Psoas muscle (tissue), 8 donors: Measurements from ENCODE around the gene MORF4L1. TPM values are rescaled to one million over a fixed set of nuclear protein-coding genes. Genes with fewer than 3 reads are reported as not detected.

Experiments used
- ATAC-seq, 4 donors: fragments of 200-7000 bp; cut with Tn5 transposase; one replicate each; pipeline ENCODE4 v1.9.1; 2020; ENCODE audit warnings: moderate library complexity in 3 of 4, mild to moderate bottlenecking in 2 of 4
- DNase-seq, 2 donors: peaks; one replicate each; pipeline ENCODE4 v3.0.0-alpha.2; 2020
- H3K27ac ChIP-seq: fragments of 200-600 bp; one replicate; pipeline ENCODE4 v1.8.0; 2022
- H3K27me3 ChIP-seq, 3 donors: fragments of 200-600 bp in 1 of 3; one replicate each; pipeline versions ENCODE4 v1.6.1 to v1.8.0; 2013 to 2022; ENCODE audit warnings: low read length in 2 of 3, mild to moderate bottlenecking in 2 of 3, moderate library complexity in 1 of 3; ENCODE audit not compliant: insufficient read depth in 3 of 3
- H3K36me3 ChIP-seq, 2 donors: fragments of 200-600 bp in 1 of 2; one replicate each; pipeline versions ENCODE4 v1.6.1 to v1.8.0; 2013 to 2022; ENCODE audit warnings: low read depth in 1 of 2, mild to moderate bottlenecking in 1 of 2, moderate library complexity in 1 of 2; ENCODE audit not compliant: insufficient read depth in 1 of 2
- H3K4me1 ChIP-seq: fragments of 200-600 bp; one replicate; pipeline ENCODE4 v1.8.0; 2022
- H3K4me3 ChIP-seq: fragments of 200-600 bp; one replicate; pipeline ENCODE4 v1.8.0; 2022; ENCODE audit warnings: mild to moderate bottlenecking
- H3K9me3 ChIP-seq: fragments of 200-600 bp; one replicate; pipeline ENCODE4 v1.8.0; 2022
- WGBS, 3 donors: extraction: QIAGEN DNeasy Blood & Tissue Kit; methylation state at CpG; one replicate each; pipeline versions ENCODE4 v1.1.6 to v1.1.7; 2013; 5-methylcytosine and 5-hydroxymethylcytosine counted together
- intact Hi-C, 2 donors: fragments of 100-400 bp; cut with DNase I; formaldehyde crosslinking; loops; one replicate each; pipeline versions ENCODE4 v1.11.0 to v1.14.2; 2022
- polyA plus RNA-seq, 3 donors: library from polyadenylated mRNA; stranded (reverse); fragments of 200-250 nt; gene quantifications; one replicate each; pipeline ENCODE4 v1.2.3, GENCODE V29; 2013
- total RNA-seq, 4 donors: library from RNA; stranded (reverse); fragmentation: NEBNext Ultra II Directional in 2 of 4; extraction: Animal tissue kit (Norgen Biotek cat#: 25700) in 2 of 4; gene quantifications; one replicate each; pipeline versions ENCODE4 v1.2.1 to v1.2.4, GENCODE V29; 2021 to 2023
- TF ChIP-seq, protein P1 (sequence below): fragments of 200-600 bp; IDR thresholded peaks from one replicate; pipeline ENCODE4 v1.8.0; 2022; ENCODE audit warnings: antibody characterized with exemption
- donor health status: healthy with polysubstance abuse.
- donor health status: DM: no; HTN: no; CAD: no; lungs with moderate emphysema.
- donor health status: Bipolar disorder and iron deficiency.
- donor health status: healthy.
- donor health status: DM: yes; HTN: yes; CAD: no.
- donor health status: DM: no; HTN: no; CAD: no.
- donor health status: DM: no; HTN: no; CAD: no.
- donor health status: DM: yes; HTN: yes; CAD: no.

The MORF4L1 gene
- total and polyA plus RNA-seq, 7 donors: 262 to 679 (median 327) TPM

- H3K4me1 ChIP-seq: peaks cover 12% of the 10 kb centered on the region
- ATAC-seq (no peak), DNase-seq (no peak)
- peaks cover 0 to 53% of the 10 kb centered on the region in 2 donors for H3K36me3 ChIP-seq
- H3K9me3 ChIP-seq: no peaks in the 10 kb centered on the region
- H3K27me3 ChIP-seq: no peaks in the 10 kb centered on the region
- TF ChIP-seq, protein P1, sequence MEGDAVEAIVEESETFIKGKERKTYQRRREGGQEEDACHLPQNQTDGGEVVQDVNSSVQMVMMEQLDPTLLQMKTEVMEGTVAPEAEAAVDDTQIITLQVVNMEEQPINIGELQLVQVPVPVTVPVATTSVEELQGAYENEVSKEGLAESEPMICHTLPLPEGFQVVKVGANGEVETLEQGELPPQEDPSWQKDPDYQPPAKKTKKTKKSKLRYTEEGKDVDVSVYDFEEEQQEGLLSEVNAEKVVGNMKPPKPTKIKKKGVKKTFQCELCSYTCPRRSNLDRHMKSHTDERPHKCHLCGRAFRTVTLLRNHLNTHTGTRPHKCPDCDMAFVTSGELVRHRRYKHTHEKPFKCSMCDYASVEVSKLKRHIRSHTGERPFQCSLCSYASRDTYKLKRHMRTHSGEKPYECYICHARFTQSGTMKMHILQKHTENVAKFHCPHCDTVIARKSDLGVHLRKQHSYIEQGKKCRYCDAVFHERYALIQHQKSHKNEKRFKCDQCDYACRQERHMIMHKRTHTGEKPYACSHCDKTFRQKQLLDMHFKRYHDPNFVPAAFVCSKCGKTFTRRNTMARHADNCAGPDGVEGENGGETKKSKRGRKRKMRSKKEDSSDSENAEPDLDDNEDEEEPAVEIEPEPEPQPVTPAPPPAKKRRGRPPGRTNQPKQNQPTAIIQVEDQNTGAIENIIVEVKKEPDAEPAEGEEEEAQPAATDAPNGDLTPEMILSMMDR: no peak
- H3K27ac ChIP-seq: peak overlapping the region; percentile 74
- intact Hi-C loops: no loop called here
- WGBS, 3 donors: 69 to 74% (median 72%) methylated on average over 13 of the region's 13 CpGs
- no peak overlapping the region for H3K4me3 ChIP-seq
Observed at GRCh38 chr15:78932258-78932808, 59.6 kb downstream of the MORF4L1 start.

GRCh38 chr15:78933187-78933822 is 60.6 kb downstream of the MORF4L1 start:
- TF ChIP-seq, protein P1: no peak
- Histone ChIP-seq H3K4me3 (no peak overlapping the region), H3K36me3 (peaks cover 0 to 47% of the 10 kb centered on the region in 2 donors), H3K27me3 (no peaks in the 10 kb centered on the region), H3K9me3 (no peaks in the 10 kb centered on the region), H3K27ac (no peak overlapping the region), H3K4me1 (peaks cover 12% of the 10 kb centered on the region)
- intact Hi-C loops: no loop called here
- WGBS, 3 donors: 74 to 85% (median 81%) methylated on average over 12 of the region's 12 CpGs
- DNase-seq: no peak
- ATAC-seq: no peak

GRCh38 chr15:78933823-78934654 is 61.3 kb downstream of the MORF4L1 start:
- DNase-seq (peak in 1 of 2 donors; percentile 52), ATAC-seq (no peak)
- WGBS, 3 donors: 56 to 66% (median 59%) methylated on average over 20 of the region's 20 CpGs
- no peak overlapping the region for H3K4me3 ChIP-seq
- no peaks in the 10 kb centered on the region for H3K27me3 ChIP-seq
- TF ChIP-seq, protein P1: no peak
- no peak overlapping the region for H3K27ac ChIP-seq
- intact Hi-C loops: no loop called here
- H3K36me3 ChIP-seq: peaks cover 0 to 47% of the 10 kb centered on the region in 2 donors
- H3K4me1 ChIP-seq: peaks cover 12% of the 10 kb centered on the region
- no peaks in the 10 kb centered on the region for H3K9me3 ChIP-seq

DNA sequence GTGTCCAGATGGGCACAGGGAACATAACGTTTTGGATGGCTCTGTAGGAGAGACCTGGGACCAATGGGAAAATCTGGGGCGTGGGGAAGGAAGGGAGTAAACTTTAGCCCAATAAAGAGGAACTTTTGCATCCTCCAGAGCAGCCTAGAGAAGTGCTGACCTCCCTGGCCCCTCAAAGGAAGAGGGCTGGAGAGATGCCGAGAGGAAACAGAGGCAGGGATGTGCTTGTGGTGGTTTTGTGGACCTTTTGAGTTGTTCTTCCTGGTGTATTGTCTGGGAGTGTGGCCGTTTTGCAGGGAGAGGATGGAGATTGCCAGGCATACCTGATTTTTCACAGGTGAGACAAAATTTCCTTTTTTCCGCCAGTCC is 61.9 kb downstream of the MORF4L1 start:
- intact Hi-C loops: no loop called here
- ATAC-seq (no peak), DNase-seq (no peak)
- H3K27ac ChIP-seq: no peak overlapping the region
- TF ChIP-seq, protein P1: no peak
- H3K4me1 ChIP-seq: peaks cover 12% of the 10 kb centered on the region
- WGBS, 3 donors: 71 to 75% (median 73%) methylated on average over 5 of the region's 5 CpGs
- no peaks in the 10 kb centered on the region for H3K27me3 ChIP-seq
- no peak overlapping the region for H3K4me3 ChIP-seq
- no peaks in the 10 kb centered on the region for H3K9me3 ChIP-seq
- peaks cover 0 to 47% of the 10 kb centered on the region in 2 donors for H3K36me3 ChIP-seq
